Adipose tissue (tissue), 3 donors: Measurements from ENCODE around the gene OR9A2. TPM values are rescaled to one million over a fixed set of nuclear protein-coding genes. Genes with fewer than 3 reads are reported as not detected.

Source experiments
- H3K27ac ChIP-seq: one replicate; pipeline ENCODE4 v1.5.1; 2013; ENCODE audit warnings: low read depth, low read length
- WGBS, 3 donors: extraction: QIAGEN DNeasy Blood & Tissue Kit; methylation state at CpG; one replicate each; pipeline ENCODE4 v1.1.7; 2013; 5-methylcytosine and 5-hydroxymethylcytosine counted together
- polyA plus RNA-seq, 3 donors: library from polyadenylated mRNA; stranded (reverse); fragments of 200-250 nt; gene quantifications; one replicate each; pipeline ENCODE4 v1.2.3, GENCODE V29; 2013
- donor health status: healthy with polysubstance abuse.
- donor health status: Bipolar disorder and iron deficiency.
- donor health status: healthy.

The OR9A2 gene, protein sequence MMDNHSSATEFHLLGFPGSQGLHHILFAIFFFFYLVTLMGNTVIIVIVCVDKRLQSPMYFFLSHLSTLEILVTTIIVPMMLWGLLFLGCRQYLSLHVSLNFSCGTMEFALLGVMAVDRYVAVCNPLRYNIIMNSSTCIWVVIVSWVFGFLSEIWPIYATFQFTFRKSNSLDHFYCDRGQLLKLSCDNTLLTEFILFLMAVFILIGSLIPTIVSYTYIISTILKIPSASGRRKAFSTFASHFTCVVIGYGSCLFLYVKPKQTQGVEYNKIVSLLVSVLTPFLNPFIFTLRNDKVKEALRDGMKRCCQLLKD
- polyA plus RNA-seq = not detected

DNA sequence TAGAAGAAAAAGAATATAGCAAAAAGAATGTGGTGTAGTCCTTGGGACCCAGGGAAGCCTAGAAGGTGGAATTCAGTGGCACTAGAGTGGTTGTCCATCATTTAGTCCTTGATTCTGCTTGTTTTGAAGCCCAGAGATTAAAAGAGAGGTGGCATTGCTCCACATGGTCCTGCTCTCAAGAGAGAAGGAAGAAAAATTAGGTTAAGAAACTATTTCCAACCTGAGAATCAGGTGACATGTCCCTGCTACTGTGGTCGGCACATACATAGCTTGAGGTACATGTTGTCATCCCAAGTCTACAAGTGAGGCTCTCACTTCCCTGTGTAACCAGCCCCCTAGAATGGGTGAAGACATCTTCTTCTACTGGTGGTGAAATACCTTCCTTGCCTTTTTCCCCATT, at the start of gene OR9A2:
TSS of gene OR9A2 (minus strand) at position 101 of the 400 bp plus-strand sequence. CDS start at position 101, 0 bp downstream.
- 80 to 86% (median 81%) methylated on average over 1 of the region's 1 CpG for WGBS, 3 donors

GRCh38 chr7:143074141-143074540, 47.2 kb upstream of the OR9A2 start:
- H3K27ac ChIP-seq = no peak overlapping the region

More for the DNA sequence above, at the start of gene OR9A2:
- H3K27ac ChIP-seq = no peak within 1 kb of the TSS

DNA sequence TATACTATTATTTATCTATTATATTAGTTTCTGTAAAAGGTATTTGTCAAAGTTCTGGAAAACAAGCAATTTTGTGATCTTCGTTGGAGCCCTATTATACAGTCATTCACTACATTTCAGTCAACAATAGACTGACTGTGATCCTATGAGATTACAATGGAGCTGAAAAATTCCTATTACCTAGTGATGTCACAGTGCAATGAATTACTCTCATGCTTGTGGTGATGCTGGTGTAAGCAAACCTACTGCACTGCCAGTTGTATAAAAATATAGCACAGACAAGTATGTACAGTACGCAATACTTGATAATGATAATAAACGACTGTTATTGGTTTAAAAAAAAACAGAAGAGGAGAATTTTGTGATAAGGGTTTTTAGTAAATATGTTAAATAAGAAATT, 46.6 kb upstream of the OR9A2 start:
- no peak overlapping the region for H3K27ac ChIP-seq
- 70 to 87% (median 87%) methylated on average over 3 of the region's 3 CpGs for WGBS, 3 donors

GRCh38 chr7:143069912-143070500, 43.1 kb upstream of the OR9A2 start:
- 59 to 66% (median 64%) methylated on average over 6 of the region's 6 CpGs for WGBS, 3 donors
- H3K27ac ChIP-seq = no peak overlapping the region

- WGBS, 3 donors = 63 to 68% (median 67%) methylated on average over 2 of the region's 2 CpGs
- H3K27ac ChIP-seq = no peak overlapping the region
Observed at GRCh38 chr7:143068446-143068845, 41.5 kb upstream of the OR9A2 start.

GRCh38 chr7:143063741-143064140, 36.8 kb upstream of the OR9A2 start:
- 69 to 81% (median 77%) methylated on average over 3 of the region's 3 CpGs for WGBS, 3 donors
- no peak overlapping the region for H3K27ac ChIP-seq

GRCh38 chr7:143055754-143056153, 28.8 kb upstream of the OR9A2 start:
- no peak overlapping the region for H3K27ac ChIP-seq

DNA sequence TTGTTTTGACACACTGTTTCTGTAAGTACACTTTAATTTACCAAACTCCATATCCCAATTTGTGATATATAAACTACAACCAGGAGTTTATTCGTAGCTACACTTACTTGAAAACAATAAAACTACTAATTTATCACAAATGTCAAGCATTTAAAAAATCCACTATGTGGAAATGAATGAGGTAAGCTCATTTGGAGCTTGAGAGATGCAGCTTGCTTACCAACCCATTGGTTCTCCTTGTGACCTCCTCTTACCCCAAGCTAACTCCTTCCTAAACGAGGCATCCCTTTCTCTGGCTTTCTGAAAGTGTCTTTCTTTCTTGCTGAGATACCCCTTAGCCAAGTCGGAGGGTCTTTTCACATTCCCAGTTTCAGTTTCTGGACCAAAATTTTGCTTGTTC, 27.7 kb upstream of the OR9A2 start:
- 55 to 69% (median 65%) methylated on average over 3 of the region's 3 CpGs for WGBS, 3 donors
- no peak overlapping the region for H3K27ac ChIP-seq

GRCh38 chr7:143052041-143052440, 25.1 kb upstream of the OR9A2 start, which contains the start of gene OR6V1:
Gene OR6V1, plus strand, starts transcription at chr7:143052341. Its CDS starts 0 bp downstream, at chr7:143052341.
- H3K27ac ChIP-seq = no peak within 1 kb of the TSS
- WGBS, 3 donors = 86 to 91% (median 90%) methylated on average over 4 of the region's 4 CpGs

GRCh38 chr7:143050931-143051330, 24.0 kb upstream of the OR9A2 start:
- no peak overlapping the region for H3K27ac ChIP-seq
- 49 to 57% (median 52%) methylated on average over 9 of the region's 9 CpGs for WGBS, 3 donors

- 19 to 59% (median 26%) methylated on average over 4 of the region's 4 CpGs for WGBS, 3 donors
- H3K27ac ChIP-seq = no peak overlapping the region
Observed at GRCh38 chr7:143049362-143049761, 22.4 kb upstream of the OR9A2 start.

DNA sequence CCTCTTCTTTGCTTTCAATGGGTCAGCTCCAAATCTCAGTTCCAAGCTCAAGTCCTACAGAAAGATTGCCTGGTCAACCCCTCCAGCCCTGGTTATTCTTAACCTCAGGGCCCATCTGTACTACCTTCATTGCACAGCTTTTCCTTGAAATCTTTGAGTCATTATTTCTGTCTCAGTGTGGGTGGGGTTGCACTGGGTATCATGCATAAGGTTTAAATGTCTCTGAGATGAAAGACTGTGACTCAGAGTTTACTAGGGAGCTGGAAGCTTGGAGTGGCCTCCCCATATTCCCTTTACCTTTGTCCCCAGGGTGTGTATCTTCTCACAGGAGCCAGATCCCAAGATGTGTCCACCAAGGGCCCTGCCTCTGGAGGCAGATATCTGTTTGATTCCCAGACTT, 21.9 kb upstream of the OR9A2 start:
- no peak overlapping the region for H3K27ac ChIP-seq

- no peak overlapping the region for H3K27ac ChIP-seq
- WGBS, 3 donors = 37 to 78% (median 47%) methylated on average over 2 of the region's 2 CpGs
Observed at GRCh38 chr7:143047326-143047725, 20.4 kb upstream of the OR9A2 start.

- 33 to 50% (median 39%) methylated on average over 3 of the region's 3 CpGs for WGBS, 3 donors
- H3K27ac ChIP-seq = no peak overlapping the region
Observed at GRCh38 chr7:143046426-143046851, 19.5 kb upstream of the OR9A2 start.

DNA sequence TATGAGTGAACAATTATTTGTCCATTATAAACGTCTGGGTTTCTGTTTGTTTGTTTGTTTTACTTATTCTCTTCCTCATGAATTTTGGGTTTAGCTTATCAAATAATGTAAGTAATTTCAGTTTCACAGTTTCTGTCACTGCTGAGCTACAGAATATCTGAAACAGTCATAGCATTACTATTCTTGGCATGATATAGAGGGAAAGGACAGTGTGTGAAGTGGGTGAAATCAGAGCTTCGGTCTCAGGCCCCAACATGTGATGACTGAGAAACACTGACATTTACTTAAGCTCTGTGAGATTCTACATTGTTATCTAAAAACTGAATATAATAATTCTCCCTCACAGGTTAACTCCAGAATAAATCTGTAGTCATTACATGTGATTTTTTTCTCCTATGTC, 16.5 kb upstream of the OR9A2 start:
- 56 to 64% (median 63%) methylated on average over 2 of the region's 2 CpGs for WGBS, 3 donors
- H3K27ac ChIP-seq = no peak overlapping the region

- WGBS, 3 donors = 38 to 64% (median 56%) methylated on average over 6 of the region's 6 CpGs
- no peak overlapping the region for H3K27ac ChIP-seq
Observed at GRCh38 chr7:143042790-143043271, 15.9 kb upstream of the OR9A2 start.

DNA sequence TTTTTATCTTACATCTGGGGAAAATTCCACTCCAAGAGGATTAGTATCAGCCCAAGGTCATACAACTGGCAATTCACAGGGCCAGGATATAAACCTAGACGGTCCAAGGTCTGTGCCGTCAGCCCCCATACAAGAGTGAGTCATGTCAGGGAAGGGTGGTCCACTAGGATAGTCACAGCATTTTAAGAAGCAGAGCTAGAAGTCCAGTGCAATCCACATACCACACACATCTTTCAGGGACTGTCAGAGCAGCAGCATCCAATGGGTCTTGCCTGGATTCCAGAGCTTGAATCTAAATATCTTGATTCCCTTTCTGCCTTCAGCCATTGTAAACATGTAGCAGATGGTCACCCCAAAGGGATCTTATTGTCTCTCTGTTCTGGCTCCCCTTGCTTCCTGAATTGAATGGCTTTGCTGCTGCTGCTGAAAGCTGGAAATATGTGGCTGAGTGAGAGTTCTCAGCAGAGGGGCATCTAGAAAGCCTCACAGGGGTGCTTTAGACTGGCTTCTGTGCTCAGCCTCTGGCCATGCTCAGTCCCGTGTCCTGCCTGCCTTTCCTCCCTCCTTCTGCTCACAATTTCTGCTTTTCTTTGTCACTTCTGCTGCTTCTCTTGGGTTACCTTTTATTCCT, 15.3 kb upstream of the OR9A2 start:
- WGBS, 3 donors = 58 to 73% (median 60%) methylated on average over 3 of the region's 3 CpGs
- H3K27ac ChIP-seq = no peak overlapping the region

GRCh38 chr7:143041346-143041745, 14.4 kb upstream of the OR9A2 start:
- no peak overlapping the region for H3K27ac ChIP-seq
- WGBS, 3 donors = 95 to 97% (median 95%) methylated on average over 6 of the region's 6 CpGs

DNA sequence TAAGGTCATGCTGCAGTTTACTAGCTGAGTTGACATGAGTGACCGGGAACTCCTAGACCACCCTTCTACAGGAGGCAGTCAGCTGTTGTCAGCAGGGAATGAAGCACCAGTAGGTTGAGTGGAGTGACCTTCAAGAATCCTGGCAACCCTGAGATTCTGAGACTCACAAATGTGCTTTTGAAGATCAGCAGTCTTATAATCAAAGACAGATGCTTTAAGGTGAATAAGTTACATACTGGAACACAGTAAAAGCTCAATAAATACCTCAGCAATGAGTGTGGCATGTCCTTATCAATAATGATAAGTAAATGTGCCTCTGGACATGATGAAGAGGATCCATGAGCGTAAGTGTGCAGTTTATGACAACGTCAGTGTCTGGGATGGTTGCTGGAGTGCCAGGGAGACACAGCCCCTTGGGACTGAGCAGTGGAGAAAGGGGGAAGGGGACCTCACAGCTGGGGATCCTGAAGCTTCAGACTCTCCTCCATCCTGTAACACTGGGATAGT, 13.3 kb upstream of the OR9A2 start:
- no peak overlapping the region for H3K27ac ChIP-seq
- WGBS, 3 donors = 85 to 89% (median 87%) methylated on average over 3 of the region's 3 CpGs
